NCI-H2081 (cell line): ENCODE results near the gene SCN10A.
A peak's percentile ranks its signal among the peaks of the same experiment; 100 is the strongest.

Experiments
- DNase-seq, 2 experiments: peaks; one replicate each; lab custom pipeline; 2025; lab: John Stamatoyannopoulos, UW

SCN10A gene

DNA sequence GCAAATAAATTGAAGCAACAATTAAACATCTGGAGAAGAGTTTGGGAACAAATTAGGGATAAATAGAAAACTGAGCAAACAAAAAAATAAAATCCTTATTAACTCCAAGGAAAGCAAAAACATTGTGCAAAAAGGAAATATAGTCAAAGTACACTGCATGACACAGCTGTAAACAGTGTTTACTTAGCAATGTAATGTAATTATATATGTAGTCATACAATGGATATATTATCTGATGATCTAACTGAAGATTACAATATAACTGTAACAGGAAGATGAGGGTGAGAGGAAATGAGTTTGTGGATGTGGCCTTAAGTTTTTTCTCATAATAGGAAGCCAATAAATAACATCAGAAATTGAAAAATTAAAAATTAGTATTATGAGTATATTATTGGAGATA, 42.5 kb downstream of the SCN10A start:
- no peak for DNase-seq

DNA sequence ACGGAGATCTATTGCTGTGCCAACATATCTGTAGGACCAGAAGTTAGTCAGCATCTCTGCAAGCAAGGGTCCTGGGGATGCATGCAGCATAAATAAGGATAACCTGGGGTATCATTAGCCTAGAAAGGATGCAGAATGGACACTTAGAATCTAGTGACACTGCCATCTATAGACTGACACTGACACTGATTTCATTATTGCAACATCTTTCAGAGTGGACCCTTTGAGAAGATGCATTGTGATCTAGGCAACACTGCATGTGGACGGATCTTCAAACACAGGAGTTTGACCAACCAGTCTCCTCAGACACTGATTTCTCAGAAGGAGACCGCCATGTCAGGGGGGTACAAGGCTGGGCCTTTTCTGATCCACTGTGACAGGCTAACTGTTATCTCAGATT, 52.4 kb downstream of the SCN10A start:
- no peak for DNase-seq

DNA sequence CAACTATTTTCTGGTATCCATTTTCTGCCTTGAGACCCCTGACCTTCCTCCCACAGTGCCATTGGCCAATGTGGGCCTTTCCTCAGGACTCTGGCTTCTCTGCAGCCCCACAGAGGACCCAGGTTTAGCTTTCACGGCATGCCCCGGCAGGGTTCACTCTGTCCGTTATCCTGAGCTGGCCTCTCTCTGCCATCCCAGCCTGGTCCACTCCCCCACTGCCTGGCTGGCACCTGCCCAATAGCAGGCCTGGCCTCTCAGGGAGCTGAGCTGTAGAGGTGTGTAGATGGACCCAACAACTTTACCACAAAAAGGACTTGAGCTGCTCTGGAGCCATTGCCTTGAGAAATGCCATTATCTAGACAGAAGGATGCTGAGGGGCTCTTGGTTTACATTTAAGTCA, 57.5 kb downstream of the SCN10A start:
- DNase-seq = no peak

DNA sequence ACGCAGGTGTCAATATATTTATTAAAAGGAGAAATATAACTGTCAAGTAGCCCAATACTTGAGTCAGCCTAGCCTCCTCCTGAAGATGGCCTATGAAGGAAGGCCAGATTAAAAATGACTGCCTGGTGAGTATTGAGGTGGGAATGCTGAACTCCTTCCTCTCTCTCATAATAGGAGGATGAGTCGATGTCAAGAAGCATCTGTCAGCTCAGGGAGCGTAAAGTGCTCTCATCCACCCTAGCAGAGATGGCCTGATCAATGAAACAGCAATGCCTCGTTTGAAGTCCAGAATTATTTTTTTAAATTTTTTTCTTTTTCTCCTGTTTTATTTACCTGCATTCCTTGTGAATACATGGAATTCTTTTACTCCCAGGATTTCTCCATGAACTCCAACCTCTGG, 58.3 kb downstream of the SCN10A start:
- no peak for DNase-seq

DNA sequence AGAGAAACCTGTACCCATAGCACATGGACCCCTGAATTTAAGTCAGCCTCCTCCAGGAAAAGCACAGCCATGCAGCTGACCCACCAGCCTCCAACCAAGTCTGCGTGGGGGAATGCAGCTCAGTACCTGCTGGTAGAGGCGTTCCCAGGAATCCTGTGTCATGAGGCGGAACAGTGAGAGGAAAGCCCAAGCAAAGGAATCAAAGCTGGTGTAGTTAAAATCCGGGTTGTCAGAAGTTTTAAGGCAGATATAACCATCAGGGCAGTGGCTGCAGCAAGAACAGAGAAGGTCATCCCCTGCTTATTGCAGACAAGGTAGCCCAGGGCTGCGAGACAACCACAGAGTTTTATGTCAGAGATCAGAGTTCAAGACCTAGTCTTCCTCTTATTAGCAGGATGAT, 59.1 kb downstream of the SCN10A start:
- DNase-seq = no peak

DNA sequence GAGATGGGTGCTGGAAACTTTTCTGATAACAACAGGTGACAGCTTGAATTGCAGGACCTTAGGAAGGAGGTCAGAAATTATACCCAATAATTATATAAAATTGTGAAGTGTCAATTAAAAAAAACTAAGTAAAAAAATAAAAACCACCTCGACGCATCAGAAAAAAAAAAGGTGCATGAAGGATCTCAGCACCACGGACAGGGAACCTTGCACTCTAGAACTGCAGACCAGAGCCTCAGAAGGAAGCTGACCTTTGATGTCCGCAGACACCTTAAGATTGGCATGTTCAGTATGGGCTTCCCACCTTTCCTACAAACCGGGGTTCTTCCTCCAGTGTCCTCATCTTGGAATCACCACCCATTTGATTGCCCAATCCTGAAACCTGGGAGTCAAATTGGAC, 60.9 kb downstream of the SCN10A start:
- DNase-seq = no peak

DNA sequence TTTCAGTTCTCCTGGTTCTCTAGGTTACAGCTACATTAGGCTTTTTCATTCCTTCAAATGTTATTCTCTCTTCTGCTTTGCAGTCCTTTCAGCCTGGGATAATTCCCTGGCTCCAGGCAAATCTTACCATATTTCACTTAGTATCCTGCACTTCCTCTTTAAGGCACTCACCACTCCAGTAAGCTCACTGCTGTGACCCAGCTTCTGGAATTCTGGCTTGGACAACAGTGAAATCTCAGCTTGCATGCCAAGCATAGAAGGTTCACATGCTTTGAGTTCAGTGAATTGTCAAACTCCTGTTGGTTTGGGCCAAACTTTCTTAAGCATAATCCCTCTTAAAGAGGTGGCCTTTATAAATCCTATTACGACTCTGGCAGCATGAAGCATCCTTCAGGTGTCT, 69.4 kb downstream of the SCN10A start:
- no peak for DNase-seq

DNA sequence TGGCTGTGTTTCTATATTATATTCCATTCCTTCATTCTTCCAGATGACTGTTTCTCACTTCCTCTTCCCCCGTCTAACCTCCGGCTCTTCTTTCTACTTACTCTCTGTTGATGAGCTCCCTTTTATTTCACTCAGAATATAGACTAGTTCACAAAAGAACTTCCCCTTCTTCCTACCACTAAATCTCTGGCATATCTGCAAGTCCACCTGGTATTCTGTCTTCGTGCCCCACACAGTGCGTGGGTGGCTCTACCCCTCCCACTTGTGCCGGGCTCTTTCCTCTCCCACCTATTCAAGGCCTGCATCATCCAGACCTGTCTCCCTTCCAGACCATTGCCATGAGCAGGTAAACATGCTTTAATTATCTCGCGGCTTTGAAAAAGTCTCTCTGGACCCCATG, 73.0 kb downstream of the SCN10A start:
- no peak for DNase-seq

GRCh38 chr3:38742550-38742949, 73.5 kb downstream of the SCN10A start:
- DNase-seq = no peak

DNA sequence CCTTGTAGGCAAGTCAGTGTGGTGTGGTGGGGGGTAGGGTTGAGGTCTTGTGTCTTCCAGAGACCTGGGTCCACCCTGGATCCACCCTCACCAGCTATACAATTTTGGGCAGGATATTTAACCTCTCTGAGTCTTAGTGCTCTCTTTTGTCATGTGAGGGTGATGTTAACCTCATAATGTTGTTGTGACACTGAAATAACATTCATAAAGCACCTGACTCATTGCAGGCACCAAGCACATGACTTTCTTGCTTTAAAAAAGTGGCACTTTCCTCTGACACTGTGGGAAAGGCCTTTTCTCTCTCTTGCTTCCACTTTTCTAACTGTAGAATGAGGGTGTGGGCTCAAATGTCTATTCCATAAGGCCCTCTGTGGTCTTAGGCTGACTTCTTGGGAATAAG, 75.5 kb downstream of the SCN10A start:
- DNase-seq = no peak

GRCh38 chr3:38739931-38740330, 76.1 kb downstream of the SCN10A start:
- DNase-seq = no peak

GRCh38 chr3:38739396-38739689, 76.7 kb downstream of the SCN10A start:
- DNase-seq = no peak

DNA sequence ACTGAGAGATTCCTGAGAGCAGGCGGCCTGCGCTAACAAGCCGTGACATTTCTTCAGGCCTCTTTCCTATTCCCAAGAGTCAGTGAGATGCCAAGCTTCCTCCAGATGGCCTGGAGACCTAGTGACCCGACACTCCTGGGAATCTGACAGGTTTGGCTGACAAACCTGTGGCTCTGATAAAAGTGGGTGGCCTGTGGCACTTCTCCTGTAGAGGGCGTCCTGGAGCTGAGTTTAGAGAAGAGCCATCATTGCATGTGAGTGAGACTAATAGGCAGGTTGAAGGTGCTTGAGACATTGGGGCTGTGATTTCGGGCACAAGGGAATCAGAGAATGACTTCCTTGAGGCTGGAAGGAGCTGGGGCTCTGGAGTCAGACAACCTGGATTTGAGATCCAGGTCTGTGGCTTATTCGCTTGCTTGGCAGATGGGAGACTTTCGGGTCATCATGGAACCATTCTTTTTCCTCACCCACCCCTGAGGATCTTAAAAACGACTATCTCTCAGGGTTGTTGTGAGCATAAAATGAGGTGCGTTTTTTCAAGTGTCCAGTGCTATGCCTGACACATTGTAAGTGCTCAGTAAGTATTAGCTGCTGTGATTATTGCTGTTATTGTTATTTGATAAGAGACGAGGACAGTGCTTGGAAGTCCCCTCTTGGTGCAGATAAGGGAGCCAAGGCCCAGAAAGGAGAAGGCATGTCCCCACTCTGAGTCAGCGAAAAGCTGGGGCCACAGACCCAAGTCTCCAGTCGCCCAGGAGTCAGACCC, 77.2 kb downstream of the SCN10A start:
- peak in 1 of 2 experiments; percentile 1 for DNase-seq

DNA sequence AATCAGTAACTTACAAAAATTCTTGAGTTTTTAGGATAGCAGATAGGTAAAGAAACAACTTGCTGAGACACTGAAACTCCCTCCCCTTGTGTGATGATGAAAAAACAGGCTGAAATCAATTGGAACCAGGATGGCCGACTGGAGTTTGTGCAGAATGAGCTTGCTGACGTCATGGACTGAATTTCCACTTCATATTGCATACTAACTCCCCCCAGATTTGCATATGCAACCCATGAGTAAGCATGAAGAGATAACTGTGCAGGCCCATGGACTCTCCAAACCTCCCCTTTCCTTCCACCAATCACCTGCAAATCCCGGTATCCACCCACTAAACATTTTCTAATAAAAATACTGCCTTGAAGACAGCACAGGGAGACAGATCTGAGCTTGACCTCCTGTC, 84.5 kb downstream of the SCN10A start:
- DNase-seq = no peak

DNA sequence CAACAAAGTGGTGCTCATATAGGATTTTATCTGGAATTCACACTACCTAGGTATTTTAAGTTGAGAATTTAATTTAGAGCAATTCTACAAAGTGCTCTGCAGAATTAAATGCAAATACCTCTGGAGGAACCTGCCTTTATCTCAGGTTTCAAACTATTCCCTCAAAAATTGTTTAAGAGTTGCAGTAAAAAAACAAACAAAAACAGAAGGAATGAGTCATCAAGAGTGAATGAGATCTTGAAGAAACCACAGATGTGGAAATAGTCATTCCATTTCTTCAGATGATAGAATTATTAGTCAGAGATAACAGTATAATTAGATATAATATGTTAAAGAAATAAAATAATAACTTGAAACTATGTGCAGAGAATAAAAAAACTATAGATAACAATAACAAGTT, 85.7 kb downstream of the SCN10A start:
- DNase-seq = no peak

- no peak for DNase-seq
These were observed 88.0 kb downstream of the SCN10A start for GRCh38 chr3:38728008-38728407.

DNA sequence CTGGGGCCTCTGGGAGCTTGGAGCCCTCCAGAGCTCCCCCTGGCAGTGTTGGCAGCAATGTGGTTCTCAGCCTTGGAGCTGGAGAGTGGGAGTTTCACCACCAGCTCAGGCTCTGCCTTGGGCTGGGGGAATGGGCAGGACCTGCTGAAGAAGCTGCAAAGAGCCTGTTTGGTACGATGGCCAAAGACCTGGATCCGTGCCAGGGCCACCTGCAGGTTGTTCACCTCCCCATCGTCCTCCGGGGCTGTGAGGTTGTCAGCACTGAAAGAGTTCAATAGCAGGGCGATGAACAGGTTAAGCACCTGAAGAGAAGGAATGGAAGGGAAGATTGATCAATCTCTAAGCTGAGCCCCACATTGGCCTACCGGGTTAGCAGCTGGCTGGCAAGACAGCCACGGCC, 89.3 kb downstream of the SCN10A start:
- no peak for DNase-seq

GRCh38 chr3:38725726-38726419, 90.1 kb downstream of the SCN10A start:
- DNase-seq = no peak

DNA sequence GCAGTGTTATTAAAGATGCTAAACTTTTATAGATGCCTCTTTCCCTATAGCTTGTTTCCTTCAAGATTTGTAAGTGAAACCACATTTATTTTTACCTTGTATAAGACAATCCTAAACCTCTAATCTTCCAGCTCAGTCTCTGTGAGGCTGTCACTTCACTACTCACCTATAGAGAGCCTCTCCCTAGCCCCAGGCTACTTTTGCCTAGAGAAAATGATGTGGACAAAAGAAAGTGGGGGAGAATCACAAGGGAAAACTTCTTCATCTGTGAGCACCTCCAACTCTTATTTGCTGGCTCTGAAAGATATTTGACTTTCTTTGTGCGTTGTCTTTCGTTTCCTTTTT, 91.7 kb downstream of the SCN10A start:
- no peak for DNase-seq

DNA sequence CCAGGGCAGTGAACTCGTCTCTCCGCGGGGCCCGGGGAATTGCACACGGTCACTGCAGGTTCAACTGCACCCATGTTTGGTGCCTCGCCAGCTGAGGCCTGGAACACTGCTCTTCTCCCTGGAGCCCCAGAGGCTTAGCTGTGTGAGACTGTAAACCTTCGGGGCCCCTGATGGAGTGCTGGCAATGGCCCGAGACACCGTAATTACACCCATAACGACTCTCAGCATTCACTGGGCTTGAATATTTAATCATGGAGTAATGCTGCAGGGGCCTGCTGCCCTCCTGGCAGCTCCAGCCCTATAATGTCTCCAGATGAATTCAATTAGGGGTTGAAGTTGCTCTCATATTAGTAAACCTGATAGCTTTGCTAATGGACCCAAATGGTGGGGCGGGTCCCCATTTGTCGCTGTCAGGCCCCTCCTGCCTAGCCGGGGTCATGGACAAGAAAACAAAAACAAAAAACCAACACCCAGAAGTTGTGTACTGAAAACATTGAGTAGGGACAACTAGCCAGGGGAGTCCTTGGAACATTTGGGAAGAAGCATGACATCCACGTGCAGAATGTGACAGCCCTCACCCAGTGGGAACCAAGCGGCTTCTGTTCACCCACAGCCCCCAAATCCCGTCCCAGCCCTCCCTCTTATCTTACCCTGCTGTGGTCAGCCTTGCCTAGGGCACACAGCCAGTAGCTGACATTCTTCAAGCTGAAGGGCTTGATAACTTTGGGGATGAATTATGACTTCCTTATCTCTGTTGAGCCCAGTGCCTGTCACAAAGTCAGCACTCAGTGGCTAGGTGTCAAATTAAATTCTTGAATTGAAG, 92.2 kb downstream of the SCN10A start:
- peak; percentile 58 to 84 for DNase-seq

- no peak for DNase-seq
These were observed 93.0 kb downstream of the SCN10A start for GRCh38 chr3:38722781-38723568.

DNA sequence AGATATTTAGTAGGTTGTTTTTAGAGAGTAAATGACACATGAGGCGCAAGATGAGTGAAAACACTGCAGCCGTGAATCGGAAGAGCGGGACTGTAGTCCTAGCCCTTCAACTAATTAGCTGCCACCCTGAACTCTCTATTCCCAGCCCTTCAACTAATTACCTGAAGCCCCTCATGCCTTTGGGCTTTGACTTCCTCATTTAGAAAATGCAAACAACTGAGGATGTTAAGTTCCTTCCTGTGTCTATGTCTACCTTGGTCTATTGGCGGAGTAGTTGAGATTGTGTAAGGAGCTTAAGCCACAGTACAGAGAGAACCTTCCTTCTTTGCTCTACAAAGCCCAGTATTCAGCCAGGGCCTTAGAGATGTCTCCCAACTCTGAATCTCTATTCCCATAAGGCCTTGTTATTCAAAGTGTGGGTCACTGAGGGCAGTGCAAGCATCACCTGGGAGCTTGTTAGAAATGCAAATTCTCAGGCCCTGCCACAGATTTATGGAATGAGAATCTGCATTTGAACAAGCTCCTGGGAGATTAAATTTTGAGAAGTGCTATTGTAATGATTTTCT, 94.7 kb downstream of the SCN10A start:
- no peak for DNase-seq
